Spleen (tissue), 11 donors: ENCODE measurements around the gene MCEMP1. TPM values are rescaled to one million over a fixed set of nuclear protein-coding genes. Genes with fewer than 3 reads are reported as not detected.

Experiments
- DNase-seq: peaks from one replicate; pipeline ENCODE4 v3.0.0-alpha.2; 2020
- H3K27ac ChIP-seq, 8 donors: fragments of 200-600 bp; sonication (generic) in 7 of 8; 1 replicate in 4 of 8; 2 replicates in 4 of 8; pipeline versions ENCODE4 v1.5.0 to v1.8.0; 2016 to 2021; ENCODE audit warnings: inconsistent platforms in 4 of 8, mild to moderate bottlenecking in 4 of 8, moderate library complexity in 1 of 8
- H3K27me3 ChIP-seq, 7 donors: fragments of 200-600 bp; sonication (generic) in 6 of 7; replicated peaks in 1 of 7; 1 replicate in 4 of 7; 2 replicates in 3 of 7; pipeline versions ENCODE4 v1.5.0 to v1.8.0; 2016 to 2021; ENCODE audit warnings: inconsistent platforms in 3 of 7, mild to moderate bottlenecking in 1 of 7
- H3K36me3 ChIP-seq, 6 donors: fragments of 200-600 bp; sonication (generic) in 5 of 6; 1 replicate in 4 of 6; 2 replicates in 2 of 6; pipeline versions ENCODE4 v1.5.0 to v1.8.0; 2016 to 2021; ENCODE audit warnings: inconsistent platforms in 2 of 6
- H3K4me1 ChIP-seq, 6 donors: fragments of 200-600 bp; sonication (generic) in 5 of 6; 1 replicate in 3 of 6; 2 replicates in 3 of 6; pipeline versions ENCODE4 v1.5.0 to v1.8.0; 2016 to 2021; ENCODE audit warnings: inconsistent platforms in 3 of 6
- H3K4me3 ChIP-seq, 8 donors: fragments of 200-600 bp; sonication (generic) in 7 of 8; 1 replicate in 4 of 8; 2 replicates in 4 of 8; pipeline versions ENCODE4 v1.5.0 to v1.8.0; 2016 to 2021; ENCODE audit warnings: inconsistent platforms in 4 of 8, mild to moderate bottlenecking in 4 of 8, moderate library complexity in 2 of 8
- H3K9me3 ChIP-seq, 8 donors: fragments of 200-600 bp; sonication (generic) in 7 of 8; 1 replicate in 4 of 8; 2 replicates in 4 of 8; pipeline versions ENCODE4 v1.5.0 to v1.8.0; 2016 to 2021; ENCODE audit warnings: inconsistent platforms in 4 of 8
- POLR2A ChIP-seq, 3 donors: fragments of 450-650 bp; IDR thresholded peaks; one replicate each; pipeline ENCODE4 v1.5.1; 2017; ENCODE audit warnings: antibody characterized with exemption in 3 of 3, mild to moderate bottlenecking in 1 of 3
- POLR2AphosphoS5 ChIP-seq, 3 donors: sonication (generic); formaldehyde crosslinking; IDR thresholded peaks; one replicate each; pipeline ENCODE4 v1.5.1; 2017; ENCODE audit warnings: antibody characterized with exemption in 3 of 3
- WGBS, 5 donors: extraction: QIAGEN DNeasy Blood & Tissue Kit in 3 of 5; methylation state at CpG; one replicate each; pipeline versions ENCODE4 v1.1.5 to v1.1.7; 2013 to 2018; 5-methylcytosine and 5-hydroxymethylcytosine counted together
- intact Hi-C: fragments of 100-400 bp; cut with DNase I; formaldehyde crosslinking; loops from one replicate; pipeline ENCODE4 v1.15.0; 2023; ENCODE audit warnings: low total_unique reads
- polyA plus RNA-seq, 3 donors: library from polyadenylated mRNA; stranded (reverse); fragments of 200-250 nt; gene quantifications; one replicate each; pipeline ENCODE4 v1.2.1, GENCODE V29; 2013
- total RNA-seq, 7 donors: library from RNA; depleted of rRNA in 3 of 7; stranded (reverse); fragments of >200 nt in 3 of 7; fragmentation: NEBNext Ultra II Directional in 4 of 7; extraction: Animal tissue kit (Norgen Biotek cat#: 25700) in 4 of 7; gene quantifications; one replicate each; pipeline versions ENCODE4 v1.1.0 to v1.2.1, GENCODE V29; 2016 to 2021
- TF ChIP-seq, protein P1 (sequence below), 11 experiments: fragments of 200-600 bp in 7 of 11; fragments of 450-650 bp in 4 of 11; sonication (generic) in 4 of 11; IDR thresholded peaks in 8 of 11; conservative IDR thresholded peaks in 3 of 11; 1 replicate in 7 of 11; 2 replicates in 4 of 11; pipeline versions ENCODE4 v1.4.0 to v1.8.0; 2016 to 2021; ENCODE audit warnings: antibody characterized with exemption in 11 of 11, inconsistent platforms in 4 of 11, mild to moderate bottlenecking in 1 of 11
- donor health status: healthy with polysubstance abuse.
- donor health status: DM: no; HTN: no; CAD: no; lungs with moderate emphysema.
- donor health status: DM: no; HTN: no; CAD: no.
- donor health status: Bipolar disorder and iron deficiency.
- donor health status: healthy.
- donor health status: DM: no; HTN: no; CAD: no.
- donor health status: DM: yes; HTN: yes; CAD: no.

The MCEMP1 gene
- total and polyA plus RNA-seq, 10 donors, result 3.9 to 95.6 (median 24.1) TPM

DNA sequence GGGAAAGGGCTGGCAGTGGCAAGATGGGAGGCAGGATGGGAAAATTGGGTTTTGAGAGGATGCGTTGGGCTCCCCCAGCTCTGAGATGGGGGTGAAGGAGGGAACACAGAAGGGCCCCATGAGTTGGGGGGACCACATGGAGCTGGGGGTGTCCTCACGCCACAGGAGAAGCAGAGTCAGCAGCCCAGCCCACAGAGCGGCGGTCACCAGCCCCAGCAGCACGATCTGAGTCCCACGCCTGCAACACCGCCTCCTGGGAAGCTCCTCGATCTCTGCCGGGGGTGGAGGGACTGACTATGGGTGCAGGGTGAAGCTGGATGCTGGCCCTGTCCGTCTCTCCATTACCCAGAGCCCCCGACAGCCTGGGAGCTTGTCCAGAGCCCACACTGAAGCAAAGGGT, 21.7 kb downstream of the MCEMP1 start:
- H3K4me1 ChIP-seq, result peaks cover 6 to 95% (median 40%) of the 10 kb centered on the region in 6 donors
- H3K27me3 ChIP-seq, result peaks cover 0 to 25% (median 0%) of the 10 kb centered on the region in 7 donors
- DNase-seq, result peak; percentile 71
- H3K27ac ChIP-seq, result peak overlapping the region in 3 of 8 donors; percentile 19 to 88 (median 87)
- no peaks in the 10 kb centered on the region for H3K9me3 ChIP-seq
- peaks cover 0 to 8% (median 0%) of the 10 kb centered on the region in 6 donors for H3K36me3 ChIP-seq
- intact Hi-C loops, result no loop called here
- 31 to 57% (median 48%) methylated on average over 9 to 11 of the region's 11 CpGs for WGBS, 5 donors
- TF ChIP-seq POLR2A (IDR thresholded peaks at IDR 0.05) (no peak), POLR2AphosphoS5 (IDR thresholded peaks at IDR 0.05) (no peak)
- TF ChIP-seq, protein P1, sequence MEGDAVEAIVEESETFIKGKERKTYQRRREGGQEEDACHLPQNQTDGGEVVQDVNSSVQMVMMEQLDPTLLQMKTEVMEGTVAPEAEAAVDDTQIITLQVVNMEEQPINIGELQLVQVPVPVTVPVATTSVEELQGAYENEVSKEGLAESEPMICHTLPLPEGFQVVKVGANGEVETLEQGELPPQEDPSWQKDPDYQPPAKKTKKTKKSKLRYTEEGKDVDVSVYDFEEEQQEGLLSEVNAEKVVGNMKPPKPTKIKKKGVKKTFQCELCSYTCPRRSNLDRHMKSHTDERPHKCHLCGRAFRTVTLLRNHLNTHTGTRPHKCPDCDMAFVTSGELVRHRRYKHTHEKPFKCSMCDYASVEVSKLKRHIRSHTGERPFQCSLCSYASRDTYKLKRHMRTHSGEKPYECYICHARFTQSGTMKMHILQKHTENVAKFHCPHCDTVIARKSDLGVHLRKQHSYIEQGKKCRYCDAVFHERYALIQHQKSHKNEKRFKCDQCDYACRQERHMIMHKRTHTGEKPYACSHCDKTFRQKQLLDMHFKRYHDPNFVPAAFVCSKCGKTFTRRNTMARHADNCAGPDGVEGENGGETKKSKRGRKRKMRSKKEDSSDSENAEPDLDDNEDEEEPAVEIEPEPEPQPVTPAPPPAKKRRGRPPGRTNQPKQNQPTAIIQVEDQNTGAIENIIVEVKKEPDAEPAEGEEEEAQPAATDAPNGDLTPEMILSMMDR (IDR thresholded peaks at IDR 0.05 in 8 of 11, conservative IDR thresholded peaks at IDR 0.05 in 3 of 11), result no peak
- peak overlapping the region in 1 of 8 donors; percentile 59 for H3K4me3 ChIP-seq

DNA sequence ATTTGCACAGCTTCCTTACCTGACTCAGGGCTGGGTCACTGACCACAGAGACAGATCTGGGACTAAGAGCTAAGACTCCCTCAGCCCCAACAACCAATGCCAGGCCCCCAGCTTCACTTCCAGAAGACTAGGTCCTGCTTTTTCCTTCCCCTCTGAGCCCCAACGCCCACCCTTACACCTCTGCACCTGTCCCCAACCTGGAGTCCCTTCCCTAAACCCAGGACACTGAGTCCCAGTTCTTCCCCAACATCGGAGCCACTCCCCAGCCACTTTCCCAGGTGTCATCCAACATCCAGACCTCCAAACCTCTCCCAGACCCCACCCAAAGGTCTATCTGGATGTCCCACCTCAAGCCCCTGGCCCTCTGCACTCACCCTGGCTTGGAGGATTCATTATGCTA, 22.1 kb downstream of the MCEMP1 start:
- no peak for TF ChIP-seq POLR2A (IDR thresholded peaks at IDR 0.05)
- TF ChIP-seq, protein P1 (IDR thresholded peaks at IDR 0.05 in 8 of 11, conservative IDR thresholded peaks at IDR 0.05 in 3 of 11), result no peak
- H3K27ac ChIP-seq, result peak overlapping the region in 3 of 8 donors; percentile 19 to 88 (median 87)
- H3K9me3 ChIP-seq, result no peaks in the 10 kb centered on the region
- 38 to 60% (median 39%) methylated on average over 2 of the region's 2 CpGs for WGBS, 5 donors
- H3K27me3 ChIP-seq, result peaks cover 0 to 25% (median 0%) of the 10 kb centered on the region in 7 donors
- peak; percentile 61 for DNase-seq
- H3K36me3 ChIP-seq, result peaks cover 0 to 8% (median 0%) of the 10 kb centered on the region in 6 donors
- H3K4me1 ChIP-seq, result peaks cover 6 to 95% (median 41%) of the 10 kb centered on the region in 6 donors
- H3K4me3 ChIP-seq, result peak overlapping the region in 1 of 8 donors; percentile 59
- intact Hi-C loops, result no loop called here

DNA sequence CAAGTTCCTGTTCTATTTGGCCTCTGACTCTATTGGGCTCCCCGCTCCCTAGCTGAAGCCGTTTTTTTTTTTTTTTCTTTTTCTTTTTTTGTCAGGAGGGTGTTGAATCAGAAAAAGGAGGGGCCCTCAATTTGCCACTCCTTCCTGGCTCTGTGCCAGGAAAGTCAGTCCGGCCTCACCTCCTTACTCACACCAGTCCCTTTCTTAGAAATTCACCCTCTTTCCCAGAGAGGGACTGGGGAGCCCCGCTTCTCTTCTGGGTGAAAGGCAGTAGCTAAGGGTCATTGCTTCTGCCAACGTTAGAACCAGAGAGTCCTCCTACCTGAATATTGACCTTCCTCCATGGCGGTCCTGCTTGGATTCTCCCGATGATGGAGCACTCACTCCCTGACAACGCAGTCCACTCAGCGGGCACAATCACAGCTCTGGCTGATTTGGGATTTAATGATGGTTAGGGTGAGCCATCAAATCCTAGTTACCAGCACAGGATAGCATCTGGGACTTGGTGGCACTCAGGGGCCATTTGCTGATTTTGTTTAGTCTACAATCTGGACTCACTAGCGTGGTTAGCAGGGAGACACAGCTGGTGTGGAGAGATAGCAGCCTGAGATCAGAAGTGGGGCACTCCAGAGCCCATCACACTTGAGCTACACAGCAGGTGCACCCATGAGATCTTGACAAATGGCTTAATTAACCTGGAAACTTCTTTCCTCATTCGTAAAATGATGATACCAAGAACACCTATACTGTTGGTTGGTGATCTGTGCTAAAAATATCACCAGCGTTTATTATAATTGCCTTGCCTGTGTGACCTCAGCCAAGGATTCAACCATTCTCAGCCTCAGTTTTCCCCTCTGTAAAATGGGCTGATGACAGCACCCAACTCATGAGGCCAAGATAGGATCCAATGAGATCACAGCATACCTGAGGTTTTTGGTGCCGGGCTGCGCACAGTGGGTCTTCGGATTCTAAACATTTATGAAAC, 22.8 kb downstream of the MCEMP1 start:
- Histone ChIP-seq H3K27me3 (peaks cover 0 to 25% (median 0%) of the 10 kb centered on the region in 7 donors), H3K4me1 (peaks cover 6 to 95% (median 41%) of the 10 kb centered on the region in 6 donors), H3K9me3 (no peaks in the 10 kb centered on the region), H3K4me3 (peak overlapping the region in 4 of 8 donors; percentile 0 to 59 (median 17)), H3K27ac (peak overlapping the region in 4 of 8 donors; percentile 19 to 88 (median 54)), H3K36me3 (peaks cover 0 to 8% (median 0%) of the 10 kb centered on the region in 6 donors)
- 52 to 57% (median 57%) methylated on average over 15 of the region's 15 CpGs for WGBS, 5 donors
- no peak for DNase-seq
- intact Hi-C loops, result no loop called here
- TF ChIP-seq, protein P1 (IDR thresholded peaks at IDR 0.05 in 8 of 11, conservative IDR thresholded peaks at IDR 0.05 in 3 of 11), result no peak
- TF ChIP-seq POLR2A (IDR thresholded peaks at IDR 0.05) (no peak), POLR2AphosphoS5 (IDR thresholded peaks at IDR 0.05) (no peak)
